GM21529 (cell line): ENCODE results near the gene GUCY1A1.
A peak's percentile ranks its signal among the peaks of the same experiment; 100 is the strongest.
"Not testable (repeated sequence)": the region's sequence is repeated elsewhere in the genome, so short reads cannot be mapped to it uniquely, and the experiment has no call there.

Experiments
- ATAC-seq: cut with Tn5 transposase; IDR thresholded peaks from one replicate; pipeline ENCODE4 v1.9.1; 2021; ENCODE audit not compliant: unreplicated experiment

The GUCY1A1 gene

GRCh38 chr4:155666344-155667221 is at the start of gene GUCY1A1:
GUCY1A1 (plus strand) TSS chr4:155666848; CDS start chr4:155696868, 30,020 bp downstream.
- peak; percentile 30 for ATAC-seq

- ATAC-seq: no peak
Observed at GRCh38 chr4:155617296-155617695, 49.4 kb upstream of the GUCY1A1 start.

GRCh38 chr4:155618183-155618838 is 48.3 kb upstream of the GUCY1A1 start:
- ATAC-seq: no peak

- no peak for ATAC-seq
Observed at GRCh38 chr4:155620637-155621036, 46.0 kb upstream of the GUCY1A1 start.

- peak; percentile 90 for ATAC-seq
Observed at GRCh38 chr4:155624478-155624877, 42.2 kb upstream of the GUCY1A1 start.

- ATAC-seq: no peak
Observed at GRCh38 chr4:155626561-155626960, 40.1 kb upstream of the GUCY1A1 start.

- no peak for ATAC-seq
Observed at GRCh38 chr4:155629183-155629825, 37.3 kb upstream of the GUCY1A1 start.

GRCh38 chr4:155629956-155630355 is 36.7 kb upstream of the GUCY1A1 start:
- no peak for ATAC-seq

- no peak for ATAC-seq
Observed at GRCh38 chr4:155632310-155632840, 34.3 kb upstream of the GUCY1A1 start.

GRCh38 chr4:155638195-155638965 is 28.3 kb upstream of the GUCY1A1 start:
- no peak for ATAC-seq

- ATAC-seq: peak; percentile 85
Observed at GRCh38 chr4:155639704-155640523, 26.7 kb upstream of the GUCY1A1 start.

GRCh38 chr4:155640751-155641150 is 25.9 kb upstream of the GUCY1A1 start:
- no peak for ATAC-seq

GRCh38 chr4:155643087-155643486 is 23.6 kb upstream of the GUCY1A1 start:
- ATAC-seq: no peak

GRCh38 chr4:155646001-155646400 is 20.6 kb upstream of the GUCY1A1 start:
- ATAC-seq: no peak

- ATAC-seq: not testable (repeated sequence)
Observed at GRCh38 chr4:155650785-155651184, 15.9 kb upstream of the GUCY1A1 start.

- ATAC-seq: no peak
Observed at GRCh38 chr4:155653052-155653451, 13.6 kb upstream of the GUCY1A1 start.

GRCh38 chr4:155656025-155656424 is 10.6 kb upstream of the GUCY1A1 start:
- no peak for ATAC-seq

- ATAC-seq: no peak
Observed at GRCh38 chr4:155657169-155657568, 9.5 kb upstream of the GUCY1A1 start.

- ATAC-seq: no peak
Observed at GRCh38 chr4:155657985-155658680, 8.5 kb upstream of the GUCY1A1 start.
